ENCODE results near the gene ANO10.
"Not testable (repeated sequence)": the region's sequence is repeated elsewhere in the genome, so short reads cannot be mapped to it uniquely, and the experiment has no call there.

The ANO10 gene

DNA sequence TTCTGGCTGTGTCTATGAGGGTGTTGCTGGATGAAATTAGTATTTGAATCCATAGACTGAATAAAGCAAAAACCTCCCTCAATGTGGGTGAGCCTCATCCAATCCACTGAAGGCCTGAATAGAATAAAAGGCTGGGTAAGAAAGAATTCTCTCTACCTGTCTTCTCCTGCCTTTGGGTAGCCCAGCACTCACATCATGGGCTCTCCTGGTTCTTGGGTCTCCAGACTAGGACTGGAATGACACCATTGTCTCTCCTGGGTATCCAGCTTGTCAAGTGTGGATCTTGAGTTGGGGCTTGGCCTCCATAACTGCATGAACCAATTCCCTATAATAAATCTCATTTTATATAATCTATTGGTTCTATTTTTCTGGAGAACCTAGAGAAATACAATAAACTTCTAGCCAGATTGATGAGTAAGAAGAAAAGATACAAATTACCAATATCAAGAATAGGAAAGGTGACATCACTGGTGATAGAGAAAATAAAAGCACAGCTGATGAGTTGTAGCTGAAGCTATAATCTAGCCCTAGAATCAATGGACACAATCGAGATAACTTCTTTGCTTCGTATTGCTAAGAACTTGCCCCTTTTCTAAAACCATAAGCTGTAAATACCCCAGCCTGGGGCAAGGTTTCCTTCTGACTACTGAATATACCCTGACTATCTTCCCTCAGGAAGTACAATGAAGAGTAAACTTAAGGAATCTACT is 106.4 kb downstream of the ANO10 start:
- DNase-seq = no peak

DNA sequence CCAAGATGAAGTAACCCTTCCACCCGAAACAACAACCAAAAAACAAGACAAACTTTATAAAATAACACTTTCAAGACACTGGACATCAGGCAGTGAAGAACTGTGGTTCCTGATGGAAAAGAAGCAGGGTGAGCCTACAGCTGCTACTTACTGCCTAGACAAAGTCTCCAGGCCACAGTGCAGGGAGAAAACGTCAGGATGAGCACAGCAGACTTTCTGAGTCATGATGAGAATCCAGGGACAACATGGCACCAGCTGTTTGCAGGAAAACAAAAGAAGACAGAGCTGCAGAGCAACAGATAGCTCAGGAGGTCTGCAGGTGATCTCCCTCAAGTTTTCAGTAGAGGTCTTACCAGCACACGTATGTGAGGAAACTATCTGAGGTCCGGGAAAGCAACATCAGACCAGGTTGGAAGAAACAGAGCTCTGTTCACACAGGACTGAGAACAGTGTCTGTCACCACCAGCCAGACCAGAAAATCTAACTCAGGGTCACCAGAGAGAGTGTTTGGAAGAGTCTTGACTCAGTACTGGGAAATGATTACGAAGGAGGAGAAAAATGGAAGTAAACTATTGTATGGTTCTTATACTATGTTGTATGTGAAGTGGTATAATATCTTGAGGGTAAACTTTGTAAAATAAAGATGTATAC is 108.9 kb downstream of the ANO10 start:
- no peak for DNase-seq

DNA sequence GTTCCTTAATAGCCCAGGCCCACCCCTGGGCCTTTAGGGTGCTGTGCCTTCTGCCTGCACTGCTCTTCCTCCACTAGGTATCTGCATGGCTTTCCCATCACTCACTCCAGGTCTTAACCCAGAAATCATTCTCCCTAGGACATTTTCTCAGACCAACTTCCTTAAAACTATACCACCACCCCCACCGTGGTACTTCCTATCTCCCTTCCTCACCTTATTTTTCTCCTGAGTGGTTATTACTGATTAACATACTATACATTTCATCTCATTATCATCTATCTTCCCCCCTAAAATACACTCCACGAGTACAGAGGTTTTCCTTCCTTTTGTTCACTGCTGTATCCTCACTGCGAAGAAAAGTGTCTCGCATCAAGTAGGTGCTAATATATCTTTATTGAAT is 115.2 kb downstream of the ANO10 start:
- no peak for DNase-seq

DNA sequence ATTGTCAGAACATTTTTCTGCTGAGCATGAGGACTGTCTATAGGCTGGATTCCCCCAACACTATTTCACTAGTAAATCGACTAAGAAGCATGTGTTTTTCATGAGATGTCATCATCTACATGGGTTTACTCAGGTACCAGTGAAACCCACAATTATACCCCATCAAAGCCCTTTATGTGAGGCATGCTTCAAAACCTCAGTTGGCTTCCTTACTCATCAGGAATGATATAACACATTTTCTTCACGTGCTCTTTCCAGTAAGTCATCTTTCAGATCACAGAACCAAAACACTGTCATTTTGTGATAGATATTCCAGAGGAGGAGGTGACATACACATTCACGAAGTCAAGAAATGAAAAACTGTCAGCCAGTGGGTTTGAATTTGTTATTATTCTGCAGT is 116.5 kb downstream of the ANO10 start:
- DNase-seq = no peak

DNA sequence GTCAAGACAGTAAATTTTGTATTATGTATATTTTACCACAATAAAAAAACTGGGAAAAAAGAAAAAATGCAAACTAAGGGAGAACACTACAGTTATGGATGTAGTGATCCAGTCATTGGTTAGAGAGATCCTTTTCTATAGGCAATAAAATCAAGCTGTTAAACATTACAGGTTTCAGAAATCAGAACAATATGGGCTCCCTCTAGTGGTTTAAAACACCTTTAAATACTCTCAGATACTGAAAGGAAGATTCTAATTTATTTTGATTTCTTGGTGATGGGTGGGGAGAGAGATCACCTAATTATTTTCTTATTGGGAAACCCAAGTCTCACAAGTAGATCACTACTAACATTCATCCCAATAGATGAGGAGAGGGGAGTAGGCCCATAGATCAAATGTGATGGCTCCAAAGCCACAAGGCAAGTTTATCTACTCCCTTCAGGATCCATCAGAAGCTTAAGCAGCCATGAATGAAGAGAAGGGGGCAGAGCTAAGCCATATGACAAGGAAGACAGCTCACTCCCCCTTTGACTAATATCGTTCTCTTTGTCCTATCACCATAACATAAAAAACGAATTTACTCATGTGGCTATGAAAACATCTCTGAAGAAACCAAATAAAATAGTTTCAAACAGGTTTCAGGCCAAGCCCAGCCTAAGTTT is 118.6 kb downstream of the ANO10 start:
- no peak for DNase-seq

DNA sequence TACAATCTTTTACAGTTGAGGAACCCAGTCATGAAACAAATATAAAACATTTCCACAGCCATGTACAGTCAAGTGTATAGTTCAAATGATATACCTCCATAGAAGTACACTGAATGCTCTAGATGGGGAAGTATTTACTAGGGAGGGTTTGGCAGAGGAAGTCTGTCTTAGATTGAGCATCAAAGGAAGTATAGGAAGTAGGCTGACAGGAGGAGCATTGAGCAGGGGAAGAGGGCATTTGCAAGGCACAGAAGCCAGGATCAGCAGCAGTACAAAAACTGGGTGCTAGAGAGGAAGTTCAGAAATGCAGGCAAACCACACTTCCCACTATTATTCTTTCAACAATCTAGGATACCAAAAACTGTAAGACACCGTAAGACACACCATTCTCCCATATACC is 122.6 kb downstream of the ANO10 start:
- no peak for DNase-seq

DNA sequence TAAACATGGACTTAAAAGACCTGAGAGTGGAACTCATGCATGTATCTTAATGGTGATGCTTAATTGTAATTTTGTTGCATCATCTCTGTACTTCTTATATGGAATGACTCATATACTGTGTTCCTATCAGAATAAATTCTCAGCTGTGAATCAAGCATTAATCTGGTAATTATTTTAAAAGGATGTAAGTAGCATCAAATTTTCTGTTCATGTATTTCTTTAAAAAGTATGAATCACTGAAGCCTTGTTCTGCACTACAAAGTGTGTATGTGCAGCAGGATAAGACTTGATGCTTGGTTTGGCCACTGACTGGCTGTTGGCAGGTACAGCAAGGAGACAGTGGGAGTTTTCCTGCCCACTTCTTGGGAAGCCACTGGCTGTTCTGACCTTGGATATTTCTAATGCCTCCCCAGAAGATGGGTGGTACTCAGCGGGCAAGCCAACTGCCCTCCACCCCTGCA is 123.9 kb downstream of the ANO10 start:
- DNase-seq = no peak

DNA sequence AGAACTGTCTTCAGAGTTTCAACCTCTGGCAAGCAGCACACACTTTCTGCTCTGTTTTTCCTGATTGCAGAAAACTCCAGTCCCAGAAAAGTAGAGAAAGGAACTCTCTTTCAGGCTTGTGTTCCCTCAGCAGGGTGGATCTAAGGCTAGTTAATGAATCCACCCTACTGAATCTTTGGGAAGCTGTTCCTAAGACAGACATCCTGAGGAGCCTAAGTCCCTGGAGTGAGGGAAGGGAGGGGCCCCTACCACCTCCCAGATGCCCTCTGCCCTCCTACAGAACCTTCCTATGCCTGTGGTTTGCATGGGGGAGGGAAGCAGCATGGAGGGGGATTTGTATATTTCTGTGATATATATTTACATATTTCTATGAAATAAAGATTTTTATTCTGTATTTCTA is 124.4 kb downstream of the ANO10 start:
- DNase-seq = no peak

DNA sequence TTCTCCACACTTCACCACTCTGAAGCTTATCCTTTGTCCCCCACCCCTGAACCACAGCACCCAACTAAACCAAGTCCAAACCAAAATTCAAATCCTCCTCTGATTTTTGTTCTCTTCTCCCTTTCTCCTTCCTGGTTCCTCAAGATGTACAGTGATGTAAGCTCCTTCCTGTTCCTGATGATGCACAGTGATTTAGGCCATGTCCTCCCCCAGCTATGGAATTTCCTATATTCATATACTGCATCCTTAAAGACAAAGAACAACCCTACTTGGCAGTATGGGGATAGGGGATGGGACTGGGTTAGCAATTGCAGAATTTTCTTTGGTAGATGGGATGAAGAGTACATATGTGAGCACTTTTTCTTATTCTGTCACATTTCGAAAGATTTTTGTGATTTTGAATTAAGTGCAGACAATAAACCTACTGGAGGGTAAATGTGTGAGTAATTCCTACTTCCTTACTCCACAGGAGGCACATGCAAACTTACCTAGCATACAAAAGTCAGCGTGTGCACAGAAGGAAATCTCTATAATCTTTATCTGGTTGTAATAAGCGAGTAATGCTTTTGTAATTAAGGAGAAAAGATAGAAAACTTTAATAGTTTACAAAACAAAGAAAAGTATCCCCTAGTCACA is 125.0 kb downstream of the ANO10 start:
- no peak for DNase-seq

DNA sequence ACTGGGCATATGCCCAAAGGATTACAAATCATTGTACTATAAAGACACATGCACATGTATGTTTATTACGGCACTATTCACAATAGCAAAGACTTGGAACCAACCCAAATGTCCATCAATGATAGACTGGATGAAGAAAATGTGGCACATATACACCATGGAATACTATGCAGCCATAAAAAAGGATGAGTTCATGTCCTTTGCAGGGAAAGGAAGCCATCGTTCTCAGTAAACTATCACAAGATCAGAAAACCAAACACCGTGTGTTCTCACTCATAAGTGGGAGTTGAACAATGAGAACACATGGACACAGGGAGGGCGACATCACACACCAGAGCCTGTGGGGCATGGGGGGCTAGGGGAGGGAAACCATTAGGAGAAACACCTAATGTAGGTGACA is 128.9 kb downstream of the ANO10 start:
- DNase-seq = not testable (repeated sequence)

DNA sequence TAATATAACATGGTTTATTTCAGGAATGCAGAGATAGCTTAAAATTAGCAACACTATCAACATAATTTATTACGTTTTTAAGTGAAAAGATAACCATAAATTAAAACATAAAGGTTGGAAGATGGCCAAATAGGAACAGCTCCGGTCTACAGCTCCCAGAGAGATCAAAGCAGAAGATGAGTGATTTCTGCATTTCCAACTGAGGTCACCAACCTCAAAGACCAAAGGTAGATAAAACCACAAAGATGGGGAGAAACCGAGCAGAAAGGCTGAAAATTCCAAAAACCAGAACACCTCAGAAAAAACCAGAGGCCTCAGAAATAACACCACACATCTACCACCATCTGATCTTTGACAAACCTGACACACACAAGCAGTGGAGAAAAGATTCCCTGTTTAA is 130.0 kb downstream of the ANO10 start:
- DNase-seq = not testable (repeated sequence)

DNA sequence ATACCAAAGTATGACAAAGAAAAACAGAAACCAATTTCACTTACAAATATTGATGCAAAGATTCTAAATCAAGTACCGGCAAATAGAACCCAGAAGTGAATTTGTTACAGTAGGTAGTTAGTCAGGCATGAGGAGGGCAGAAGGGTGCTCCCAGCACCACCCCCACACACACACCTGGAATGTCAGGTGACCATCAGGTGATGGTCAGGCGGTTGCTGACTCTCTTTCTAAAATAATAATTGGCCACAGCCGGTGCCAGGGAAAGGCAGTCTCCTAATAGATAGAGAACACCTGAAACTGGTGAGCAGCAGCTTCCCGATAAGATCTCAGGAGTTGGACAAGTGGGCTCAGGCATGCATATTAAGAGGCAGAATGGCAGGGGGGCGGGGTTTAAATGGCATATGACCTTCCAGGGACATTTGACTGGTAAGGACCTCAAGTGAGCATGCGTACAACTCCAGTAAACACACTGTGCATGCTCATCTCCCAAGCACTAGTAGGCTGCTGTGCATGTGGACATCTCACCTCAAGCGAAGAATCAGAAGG is 131.1 kb downstream of the ANO10 start:
- DNase-seq = no peak

DNA sequence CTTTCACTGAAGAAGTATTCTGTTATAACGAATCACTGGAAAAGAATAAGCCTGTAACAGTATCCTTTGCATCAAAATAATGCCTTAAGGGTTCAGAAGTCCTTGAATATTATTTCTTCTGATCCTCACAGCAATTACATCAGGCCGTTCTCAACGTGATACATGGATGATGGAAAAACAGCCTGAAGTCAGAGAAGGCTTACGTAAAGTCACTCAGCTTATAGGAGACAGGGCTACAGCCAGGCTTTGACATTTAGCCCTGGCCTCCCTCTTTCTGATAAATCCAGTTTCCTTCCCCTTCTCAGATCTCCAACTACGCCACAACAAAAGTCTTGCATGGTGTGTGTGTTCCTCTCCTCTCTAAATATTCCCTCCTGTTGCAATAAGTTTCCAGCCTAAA is 131.9 kb downstream of the ANO10 start:
- DNase-seq = no peak

DNA sequence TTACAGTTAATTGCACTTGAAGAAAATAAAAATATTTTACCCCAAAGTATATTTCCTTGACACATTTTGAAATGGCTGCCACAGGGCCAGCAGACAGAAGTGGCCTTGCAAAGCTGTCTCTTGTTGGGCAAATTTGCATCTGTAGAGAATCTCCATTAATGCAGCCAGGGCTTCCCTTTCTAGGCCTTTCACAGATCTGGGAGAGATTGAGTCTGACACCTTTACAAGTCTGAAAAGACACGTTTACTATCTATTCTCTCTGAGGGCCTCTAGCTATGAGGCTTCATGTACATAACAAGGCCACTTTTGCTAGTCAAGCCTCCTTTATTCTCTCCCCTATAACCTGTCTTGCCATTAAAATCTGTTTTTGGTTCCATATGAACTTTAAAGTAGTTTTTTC is 135.9 kb downstream of the ANO10 start:
- no peak for DNase-seq

DNA sequence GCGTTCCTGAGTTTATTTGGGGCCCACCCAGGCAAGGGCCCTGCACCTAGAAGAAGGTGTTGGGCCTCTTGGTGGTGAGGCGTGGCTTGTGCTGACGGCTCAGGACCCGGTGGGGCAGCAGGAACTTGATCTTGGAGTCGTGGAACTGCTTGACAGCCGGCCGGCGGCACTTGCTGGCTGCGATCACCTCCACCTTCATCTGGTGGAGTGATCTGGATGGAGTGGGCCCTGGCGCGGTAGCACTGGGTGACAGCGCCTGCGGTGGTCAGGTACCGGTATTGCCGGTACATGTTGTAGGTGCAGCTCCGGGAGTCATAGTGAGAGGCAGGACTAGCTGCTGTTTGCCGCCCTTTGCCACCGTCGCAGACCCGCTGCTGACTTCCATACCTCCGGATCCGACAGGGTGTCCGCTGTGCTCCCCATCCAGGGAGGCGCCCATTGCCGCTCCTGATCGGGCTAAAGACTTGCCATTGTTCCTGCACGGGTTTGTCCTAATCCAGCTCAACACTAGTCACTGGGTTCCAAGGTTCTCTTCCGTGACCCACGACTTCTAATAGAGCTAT is 136.8 kb downstream of the ANO10 start:
- DNase-seq = no peak

DNA sequence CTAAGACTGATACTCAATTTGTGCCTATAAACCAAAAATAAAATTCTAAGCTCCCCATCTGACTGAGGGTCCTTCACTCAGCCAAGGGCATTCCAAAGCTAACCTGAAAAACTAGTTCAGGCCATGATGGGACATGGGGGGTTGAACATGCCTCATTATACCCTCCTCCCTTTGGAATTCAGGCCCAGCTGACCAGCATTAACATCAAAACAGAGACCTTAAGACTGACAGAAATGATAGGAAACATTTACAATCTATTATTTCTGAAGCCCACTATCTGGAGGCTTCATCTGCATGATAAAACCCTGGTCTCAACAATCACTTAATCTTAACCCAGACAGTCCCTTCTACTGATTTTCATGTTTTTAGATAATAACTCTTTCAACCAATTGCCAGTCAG is 140.4 kb downstream of the ANO10 start:
- DNase-seq = no peak

DNA sequence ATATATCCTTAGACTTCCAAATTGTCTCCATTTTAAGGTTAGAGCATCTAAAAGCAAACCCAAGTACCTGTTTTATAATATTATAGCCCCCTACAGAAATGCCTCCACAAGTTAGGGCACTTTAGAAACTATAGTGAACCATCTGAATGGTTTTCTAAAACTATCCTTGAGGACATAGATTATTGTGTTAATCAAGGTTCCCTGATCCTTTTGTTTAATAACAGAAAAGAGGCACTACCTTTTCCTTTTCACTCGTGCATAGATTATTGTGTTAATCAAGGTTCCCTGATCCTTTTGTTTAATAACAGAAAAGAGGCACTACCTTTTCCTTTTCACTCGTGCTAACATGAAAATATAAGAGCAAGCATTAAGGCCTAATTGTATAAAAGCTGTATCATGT is 143.0 kb downstream of the ANO10 start:
- DNase-seq = not testable (repeated sequence)

DNA sequence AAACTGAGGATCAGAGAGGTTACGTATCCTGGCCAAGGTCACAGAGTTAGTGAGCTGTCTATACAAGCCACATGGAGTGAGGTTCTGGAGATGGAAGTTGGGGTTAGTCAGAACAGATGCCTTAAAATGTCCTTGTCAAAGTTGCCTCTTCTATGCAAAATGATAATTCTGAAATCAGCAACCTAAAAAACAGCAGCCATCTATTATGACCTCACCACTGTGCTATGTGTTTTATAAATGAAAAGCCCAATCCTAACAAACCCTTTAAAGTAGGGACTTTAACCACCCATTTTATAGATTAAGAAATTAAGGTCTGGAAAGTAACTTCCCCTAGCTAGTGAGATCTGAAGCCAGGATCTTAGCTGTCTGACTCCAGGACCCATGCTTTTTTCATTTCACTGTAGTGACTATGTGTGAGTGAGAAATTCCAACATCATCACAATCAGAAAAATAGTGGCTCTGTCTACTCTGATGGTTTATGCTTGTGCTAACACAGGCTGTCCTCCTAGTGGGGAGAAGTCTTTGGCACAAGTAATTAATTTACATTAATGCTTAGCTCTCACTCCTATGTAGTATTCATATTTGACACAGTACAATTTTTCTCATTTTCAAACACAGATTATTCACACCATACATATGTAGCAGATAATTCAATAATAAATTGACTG is 143.6 kb downstream of the ANO10 start:
- no peak for DNase-seq

DNA sequence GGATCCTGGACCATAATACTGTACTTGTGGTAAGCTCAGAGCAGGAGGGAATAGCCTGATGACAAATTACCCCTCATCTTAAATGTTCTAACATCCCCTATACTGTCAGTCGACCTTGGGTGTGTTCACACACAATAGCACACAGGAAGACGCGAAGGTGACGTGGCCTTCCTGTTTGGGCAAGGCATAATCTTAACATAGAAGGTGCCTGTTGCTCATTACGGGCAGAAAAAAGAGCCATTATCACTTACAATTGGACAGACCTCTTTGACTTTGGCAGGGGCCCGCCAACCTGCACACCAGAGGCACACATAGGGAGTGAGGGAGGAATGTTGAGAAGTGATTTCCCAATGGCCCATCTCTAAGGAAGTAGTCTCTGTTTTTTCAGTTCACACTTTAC is 144.2 kb downstream of the ANO10 start:
- DNase-seq = no peak

DNA sequence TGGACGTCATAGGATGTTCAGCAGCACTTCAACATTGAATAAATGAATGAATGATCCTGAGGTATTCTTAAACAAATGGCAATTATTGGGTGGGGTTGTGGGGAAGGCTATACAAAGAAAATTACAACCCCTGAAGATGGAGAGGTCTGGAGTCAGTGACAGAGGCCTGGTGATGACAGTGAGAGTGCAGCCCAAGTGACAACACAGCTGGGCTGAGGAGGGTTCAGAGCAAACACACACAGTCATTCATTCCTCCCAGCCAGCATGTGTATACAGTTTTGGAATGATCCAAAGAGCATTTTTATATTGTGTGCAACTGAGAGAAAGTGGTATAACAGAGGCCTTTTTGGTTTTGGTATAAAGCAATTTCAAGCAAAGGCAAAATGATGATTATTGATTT is 148.1 kb downstream of the ANO10 start:
- DNase-seq = no peak

DNA sequence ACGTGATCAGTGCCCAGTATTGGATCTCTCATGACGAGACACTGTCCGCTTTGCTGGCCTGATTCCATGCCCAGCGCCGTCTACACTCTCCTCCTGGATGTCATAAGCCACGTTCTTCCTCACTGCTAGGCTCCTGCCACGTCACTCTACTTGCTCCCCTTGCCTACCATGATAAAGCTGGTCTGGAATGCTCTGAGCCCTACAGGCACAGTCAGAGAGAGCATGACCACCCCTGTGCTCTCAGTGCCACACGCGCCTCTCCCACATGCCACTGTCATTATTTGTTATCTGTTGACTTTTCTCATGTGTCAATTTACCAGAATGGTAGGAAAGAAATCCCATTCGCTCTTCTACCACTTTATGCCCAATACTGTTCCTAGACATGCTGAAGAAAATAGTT is 148.6 kb downstream of the ANO10 start:
- no peak for DNase-seq

DNA sequence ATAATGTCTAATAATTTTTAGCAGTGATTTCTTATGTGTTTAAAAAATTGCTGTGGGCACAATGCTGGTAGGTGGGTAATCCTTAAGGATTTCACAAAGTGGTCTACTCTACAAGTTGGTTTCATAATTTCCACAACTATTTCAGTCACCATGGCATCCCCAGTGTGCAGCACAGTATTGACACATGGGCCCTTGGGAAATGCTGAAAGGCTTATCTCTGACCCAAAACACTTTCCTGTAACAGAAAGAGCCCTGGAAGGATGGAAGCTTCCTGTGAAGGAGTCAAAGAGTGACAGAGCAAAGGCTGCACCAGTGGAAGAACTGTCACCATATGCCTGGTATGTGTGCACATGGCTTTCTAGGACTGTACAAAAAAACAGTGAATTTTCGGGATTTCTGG is 153.7 kb downstream of the ANO10 start:
- no peak for DNase-seq

DNA sequence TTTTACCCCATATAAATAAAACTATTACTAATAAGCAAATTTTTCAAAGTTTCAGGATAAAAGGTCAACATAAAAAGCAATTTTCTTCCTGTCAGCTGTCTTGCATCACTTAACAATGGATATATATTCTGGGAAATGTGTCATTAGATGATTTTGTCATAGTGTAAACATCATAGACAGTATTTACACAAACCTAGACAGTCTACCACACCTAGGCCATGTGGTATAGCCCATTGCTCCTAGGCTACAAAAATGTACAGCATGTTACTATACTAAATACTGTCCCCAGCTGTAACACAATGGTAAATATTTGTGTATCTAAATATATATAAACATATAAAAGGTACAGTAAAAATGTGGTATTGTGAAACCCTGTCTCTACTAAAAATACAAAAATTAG is 156.7 kb downstream of the ANO10 start:
- DNase-seq = no peak

Measured in NCI-H146 (cell line).